Mesenchymal stem cell (in vitro differentiated cells and primary cell): Measurements from ENCODE around the gene ZBTB7C.

Experiments used
- DNase-seq: peaks from one replicate; pipeline ENCODE4 v3.0.0-alpha.2; 2013
- H2AFZ ChIP-seq: one replicate; pipeline ENCODE4 v1.6.1; 2013; ENCODE audit warnings: low read depth, mild to moderate bottlenecking, control low read depth, inconsistent platforms, low read length, moderate library complexity
- H2AK5ac ChIP-seq: 2 replicates; pipeline ENCODE4 v1.6.1; 2013; ENCODE audit warnings: low read length, moderate library complexity, mild to moderate bottlenecking, inconsistent platforms; ENCODE audit not compliant: severe bottlenecking
- H2BK120ac ChIP-seq: one replicate; pipeline ENCODE4 v1.6.1; 2013; ENCODE audit warnings: low read depth, mild to moderate bottlenecking, inconsistent platforms, low read length, moderate library complexity
- H2BK12ac ChIP-seq, 2 experiments: one replicate each; pipeline ENCODE4 v1.6.1; 2013; ENCODE audit warnings: inconsistent platforms in 2 of 2, low read length in 2 of 2, mild to moderate bottlenecking in 2 of 2, moderate library complexity in 2 of 2, control low read depth in 1 of 2
- H2BK15ac ChIP-seq: one replicate; pipeline ENCODE4 v1.6.1; 2013; ENCODE audit warnings: mild to moderate bottlenecking, low read depth, inconsistent platforms; ENCODE audit not compliant: poor library complexity, severe bottlenecking
- H2BK5ac ChIP-seq: 2 replicates; pipeline ENCODE4 v1.6.1; 2013; ENCODE audit warnings: low read depth, mild to moderate bottlenecking, low read length, control low read depth, inconsistent platforms; ENCODE audit not compliant: poor library complexity, severe bottlenecking
- H3K14ac ChIP-seq, 2 experiments: one replicate each; pipeline ENCODE4 v1.6.1; 2013; ENCODE audit warnings: inconsistent platforms in 2 of 2, low read length in 2 of 2, control low read depth in 1 of 2, mild to moderate bottlenecking in 1 of 2, moderate library complexity in 1 of 2
- H3K18ac ChIP-seq, 2 experiments: one replicate each; pipeline ENCODE4 v1.6.1; 2013; ENCODE audit warnings: inconsistent platforms in 2 of 2, low read length in 2 of 2, control low read depth in 1 of 2, low read depth in 1 of 2, mild to moderate bottlenecking in 1 of 2
- H3K23ac ChIP-seq, 2 experiments: one replicate each; pipeline ENCODE4 v1.6.1; 2013; ENCODE audit warnings: inconsistent platforms in 2 of 2, low read length in 2 of 2, mild to moderate bottlenecking in 2 of 2, moderate library complexity in 2 of 2, control low read depth in 1 of 2
- H3K27ac ChIP-seq: 2 replicates; pipeline ENCODE4 v1.5.1; 2013; ENCODE audit warnings: mild to moderate bottlenecking, moderate library complexity, low read length, control low read depth, inconsistent platforms; ENCODE audit not compliant: poor library complexity, severe bottlenecking
- H3K27me3 ChIP-seq, 2 experiments: 2 replicates each; pipeline versions ENCODE4 v1.6.1 to v1.7.0; 2013; ENCODE audit warnings: low read length in 2 of 2, mild to moderate bottlenecking in 2 of 2, moderate library complexity in 2 of 2, control low read depth in 1 of 2, inconsistent platforms in 1 of 2; ENCODE audit not compliant: control insufficient read depth in 1 of 2, insufficient read depth in 1 of 2
- H3K36me3 ChIP-seq, 2 experiments: 2 replicates each; pipeline versions ENCODE4 v1.6.1 to v1.7.0; 2013; ENCODE audit warnings: low read length in 2 of 2, control low read depth in 1 of 2, inconsistent platforms in 1 of 2, low read depth in 1 of 2, mild to moderate bottlenecking in 1 of 2; ENCODE audit not compliant: insufficient read depth in 2 of 2, control insufficient read depth in 1 of 2
- H3K4ac ChIP-seq, 2 experiments: one replicate each; pipeline ENCODE4 v1.6.1; 2013; ENCODE audit warnings: inconsistent platforms in 2 of 2, low read length in 2 of 2, mild to moderate bottlenecking in 2 of 2, moderate library complexity in 2 of 2, control low read depth in 1 of 2, low read depth in 1 of 2
- H3K4me1 ChIP-seq: 2 replicates; pipeline ENCODE4 v1.6.1; 2013; ENCODE audit warnings: low read depth, low read length, control low read depth; ENCODE audit not compliant: control insufficient read depth, insufficient read depth
- H3K4me2 ChIP-seq: 2 replicates; pipeline ENCODE4 v1.6.1; 2013; ENCODE audit warnings: low read length, mild to moderate bottlenecking, inconsistent platforms; ENCODE audit not compliant: poor library complexity, severe bottlenecking
- H3K4me3 ChIP-seq, 2 experiments: 2 replicates each; pipeline versions ENCODE4 v1.5.1 to v1.7.0; 2013; ENCODE audit warnings: low read length in 2 of 2, mild to moderate bottlenecking in 2 of 2, control low read depth in 1 of 2, low read depth in 1 of 2; ENCODE audit not compliant: insufficient read depth in 1 of 2
- H3K79me1 ChIP-seq: replicated peaks from 2 replicates; pipeline ENCODE4 v1.6.1; 2013; ENCODE audit warnings: mild to moderate bottlenecking, control low read depth, low read length, inconsistent platforms; ENCODE audit not compliant: poor library complexity, severe bottlenecking
- H3K9ac ChIP-seq: 2 replicates; pipeline ENCODE4 v1.7.0; 2013; ENCODE audit warnings: mild to moderate bottlenecking, low read length, moderate library complexity
- H3K9me3 ChIP-seq: 2 replicates; pipeline ENCODE4 v1.7.0; 2013; ENCODE audit warnings: mild to moderate bottlenecking, low read length; ENCODE audit not compliant: control insufficient read depth
- H4K8ac ChIP-seq: one replicate; pipeline ENCODE4 v1.6.1; 2013; ENCODE audit warnings: inconsistent platforms, mild to moderate bottlenecking, low read length, moderate library complexity
- H4K91ac ChIP-seq: one replicate; pipeline ENCODE4 v1.6.1; 2013; ENCODE audit warnings: mild to moderate bottlenecking, low read length, inconsistent platforms
- WGBS: methylation state at CpG from one replicate; pipeline ENCODE4 v1.1.7; 2013; ENCODE audit warnings: mixed read lengths; 5-methylcytosine and 5-hydroxymethylcytosine counted together

ZBTB7C gene

DNA sequence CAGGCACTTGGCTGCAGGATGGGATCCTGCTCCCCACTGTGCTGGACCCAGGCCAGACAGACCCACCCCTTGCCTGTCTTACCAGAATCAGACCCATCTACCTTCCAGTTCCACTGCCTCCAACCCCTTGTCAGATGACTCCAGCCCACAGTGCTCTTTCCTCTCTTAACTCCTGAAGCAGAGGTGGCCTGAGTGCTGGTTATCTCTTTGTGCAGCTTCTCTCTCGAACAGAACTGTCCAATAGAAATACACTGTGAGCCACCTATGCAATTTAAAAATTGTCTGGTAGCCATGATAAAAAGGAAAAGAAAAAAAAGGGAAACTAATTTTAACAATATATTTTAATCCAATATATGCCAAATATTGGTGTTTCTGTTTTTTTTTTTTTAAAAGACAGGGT, 318.5 kb downstream of the ZBTB7C start:
- H4K8ac ChIP-seq, result no peak overlapping the region
- H3K79me1 ChIP-seq, result no peaks in the 10 kb centered on the region
- H2AK5ac ChIP-seq, result no peak overlapping the region
- no peak overlapping the region for H3K4ac ChIP-seq
- H4K91ac ChIP-seq, result no peak overlapping the region
- H3K4me1 ChIP-seq, result no peaks in the 10 kb centered on the region
- no peak overlapping the region for H2AFZ ChIP-seq
- no peak overlapping the region for H3K14ac ChIP-seq
- H3K27ac ChIP-seq, result no peak overlapping the region
- no peaks in the 10 kb centered on the region for H3K9me3 ChIP-seq
- WGBS, result no CpG with 5 or more reads among the region's 1 CpG
- no peaks in the 10 kb centered on the region for H3K36me3 ChIP-seq
- peaks cover 0 to 21% of the 10 kb centered on the region in 2 experiments for H3K27me3 ChIP-seq
- H3K4me3 ChIP-seq, result no peak overlapping the region
- H3K23ac ChIP-seq, result no peak overlapping the region
- no peak for DNase-seq
- H2BK12ac ChIP-seq, result no peak overlapping the region
- no peak overlapping the region for H2BK120ac ChIP-seq
- no peak overlapping the region for H2BK15ac ChIP-seq
- no peak overlapping the region for H3K9ac ChIP-seq
- H3K18ac ChIP-seq, result no peak overlapping the region
- H3K4me2 ChIP-seq, result no peak overlapping the region
- H2BK5ac ChIP-seq, result no peak overlapping the region

DNA sequence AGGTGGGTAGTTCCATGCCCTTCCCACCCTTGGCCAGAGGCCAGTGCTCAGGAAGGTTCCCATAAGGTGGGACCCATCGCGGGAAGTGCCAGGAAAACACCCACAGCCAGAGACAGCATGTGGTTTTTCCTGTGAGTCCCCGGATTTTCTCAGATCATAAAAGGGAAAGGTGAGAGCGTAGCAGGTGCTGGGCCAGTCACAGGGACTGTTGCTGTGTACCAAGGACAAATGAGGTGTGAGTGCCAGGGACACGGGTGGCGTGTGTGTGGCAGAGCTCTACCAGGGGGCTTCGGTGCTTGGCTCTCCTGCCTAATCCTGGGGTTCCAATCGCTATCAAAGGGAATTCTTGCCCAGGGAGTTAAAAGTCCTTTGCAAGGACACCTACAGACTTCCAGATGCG, 319.2 kb downstream of the ZBTB7C start:
- no peak overlapping the region for H2AK5ac ChIP-seq
- H3K79me1 ChIP-seq, result no peaks in the 10 kb centered on the region
- no peaks in the 10 kb centered on the region for H3K9me3 ChIP-seq
- no peaks in the 10 kb centered on the region for H3K4me1 ChIP-seq
- H3K4ac ChIP-seq, result no peak overlapping the region
- WGBS, result 90% methylated on average over 9 of the region's 9 CpGs
- no peak overlapping the region for H4K8ac ChIP-seq
- H3K18ac ChIP-seq, result no peak overlapping the region
- H3K27me3 ChIP-seq, result peaks cover 0 to 19% of the 10 kb centered on the region in 2 experiments
- no peak overlapping the region for H3K9ac ChIP-seq
- H2AFZ ChIP-seq, result no peak overlapping the region
- H4K91ac ChIP-seq, result no peak overlapping the region
- H2BK12ac ChIP-seq, result no peak overlapping the region
- no peak overlapping the region for H3K4me2 ChIP-seq
- H2BK15ac ChIP-seq, result no peak overlapping the region
- DNase-seq, result no peak
- no peaks in the 10 kb centered on the region for H3K36me3 ChIP-seq
- H3K14ac ChIP-seq, result no peak overlapping the region
- H3K4me3 ChIP-seq, result no peak overlapping the region
- no peak overlapping the region for H2BK5ac ChIP-seq
- H3K23ac ChIP-seq, result no peak overlapping the region
- H3K27ac ChIP-seq, result no peak overlapping the region
- no peak overlapping the region for H2BK120ac ChIP-seq

DNA sequence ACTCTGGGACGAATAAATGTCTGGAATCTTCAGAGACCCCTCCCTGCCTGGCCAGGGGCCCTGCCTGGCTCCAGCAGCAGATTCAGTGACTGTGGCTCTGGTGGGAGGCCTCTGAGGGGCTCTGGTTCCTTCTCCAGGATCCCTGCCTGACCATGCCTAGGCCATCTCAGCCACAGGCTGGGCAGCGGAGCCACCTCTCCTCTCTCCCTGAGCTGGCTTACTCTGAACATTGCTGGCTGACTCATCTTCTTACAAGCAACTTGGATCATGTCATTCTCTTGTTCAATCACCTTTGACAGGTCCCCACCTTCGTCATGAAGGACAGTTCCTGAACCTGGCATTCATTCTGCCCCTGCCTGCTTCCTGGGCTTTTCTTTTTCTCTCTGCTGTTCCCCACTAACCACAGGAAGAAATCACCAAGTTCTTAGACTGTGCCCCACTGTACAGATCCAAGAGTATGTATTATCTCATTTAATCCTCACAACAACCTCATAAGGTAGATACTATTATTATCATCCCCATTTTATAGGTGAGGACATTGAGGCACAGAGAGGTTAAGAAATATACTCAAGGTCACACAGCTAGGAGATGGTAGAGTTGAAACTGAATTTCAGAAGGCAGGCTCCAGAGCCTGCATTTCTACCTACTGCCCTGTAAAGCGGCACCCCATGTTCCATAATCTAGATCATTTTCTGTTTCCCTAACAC, 323.2 kb downstream of the ZBTB7C start:
- Histone ChIP-seq H3K23ac (no peak overlapping the region), H3K27me3 (peaks cover 0 to 12% of the 10 kb centered on the region in 2 experiments), H3K4ac (no peak overlapping the region), H3K4me3 (no peak overlapping the region), H3K9me3 (no peaks in the 10 kb centered on the region), H2BK15ac (no peak overlapping the region), H2AFZ (no peak overlapping the region), H3K9ac (no peak overlapping the region), H3K27ac (no peak overlapping the region), H3K14ac (no peak overlapping the region), H3K79me1 (no peaks in the 10 kb centered on the region), H4K8ac (no peak overlapping the region), H2BK120ac (no peak overlapping the region), H2BK12ac (no peak overlapping the region), H3K36me3 (no peaks in the 10 kb centered on the region), H2AK5ac (no peak overlapping the region), H3K4me1 (no peaks in the 10 kb centered on the region), H4K91ac (no peak overlapping the region), H2BK5ac (no peak overlapping the region), H3K4me2 (no peak overlapping the region), H3K18ac (no peak overlapping the region)
- 75% methylated on average over 4 of the region's 4 CpGs for WGBS
- no peak for DNase-seq

DNA sequence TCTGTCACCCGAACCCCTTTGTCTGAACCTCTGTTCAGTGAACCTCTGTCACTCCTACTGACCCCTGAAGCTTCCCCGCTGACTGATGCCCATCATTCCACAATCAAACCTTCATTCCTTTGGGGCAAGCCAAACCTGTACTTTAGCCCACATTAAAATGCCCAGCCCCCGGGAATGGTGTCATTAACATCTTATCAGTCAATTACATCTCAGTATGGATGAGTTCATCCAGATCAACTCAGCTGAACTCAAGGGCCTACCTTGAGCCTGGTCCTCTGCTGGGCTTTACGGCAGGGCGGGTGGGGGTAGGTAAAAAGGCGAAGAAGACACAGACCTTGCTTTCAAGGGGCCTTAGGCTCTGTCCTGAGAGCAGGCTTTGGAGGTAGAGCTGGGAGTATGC, 324.3 kb downstream of the ZBTB7C start:
- Histone ChIP-seq H3K4me2 (no peak overlapping the region), H3K27ac (no peak overlapping the region), H3K4me1 (no peaks in the 10 kb centered on the region), H4K8ac (no peak overlapping the region), H3K14ac (no peak overlapping the region), H2BK5ac (no peak overlapping the region), H3K79me1 (no peaks in the 10 kb centered on the region), H3K23ac (no peak overlapping the region), H3K4me3 (no peak overlapping the region), H3K4ac (no peak overlapping the region), H3K36me3 (no peaks in the 10 kb centered on the region), H3K18ac (no peak overlapping the region), H2AK5ac (no peak overlapping the region), H3K9ac (no peak overlapping the region), H3K27me3 (peaks cover 3 to 6% of the 10 kb centered on the region in 2 experiments), H2AFZ (no peak overlapping the region), H2BK120ac (no peak overlapping the region), H3K9me3 (no peaks in the 10 kb centered on the region), H4K91ac (no peak overlapping the region), H2BK12ac (no peak overlapping the region), H2BK15ac (no peak overlapping the region)
- WGBS, result 92% methylated on average over 6 of the region's 6 CpGs
- no peak for DNase-seq
